ENCODE data around the gene RIN2.
"Not testable (repeated sequence)": the region's sequence is repeated elsewhere in the genome, so short reads cannot be mapped to it uniquely, and the experiment has no call there.

- TF ChIP-seq CTCF (conservative IDR thresholded peaks at IDR 0.05; ENCODE audit: low read length); EZH2phosphoT487 (IDR thresholded peaks at IDR 0.05; ENCODE audit: borderline replicate concordance): not testable (repeated sequence)
These were observed 3.9 kb upstream of the RIN2 start for GRCh38 chr20:19754201-19754600.
